GM10266 (cell line): ENCODE results near the gene HS6ST1.

Experiments used
- DNase-seq: peaks from one replicate; pipeline ENCODE4 v3.0.0; 2012; ENCODE audit errors: extremely low spot score
- TF ChIP-seq, protein P1 (sequence below): IDR thresholded peaks from 2 replicates; pipeline ENCODE4 v1.5.1; 2012; ENCODE audit warnings: mild to moderate bottlenecking, low read depth; ENCODE audit not compliant: control insufficient read depth, insufficient read depth; ENCODE audit errors: missing control alignments

HS6ST1 gene

DNA sequence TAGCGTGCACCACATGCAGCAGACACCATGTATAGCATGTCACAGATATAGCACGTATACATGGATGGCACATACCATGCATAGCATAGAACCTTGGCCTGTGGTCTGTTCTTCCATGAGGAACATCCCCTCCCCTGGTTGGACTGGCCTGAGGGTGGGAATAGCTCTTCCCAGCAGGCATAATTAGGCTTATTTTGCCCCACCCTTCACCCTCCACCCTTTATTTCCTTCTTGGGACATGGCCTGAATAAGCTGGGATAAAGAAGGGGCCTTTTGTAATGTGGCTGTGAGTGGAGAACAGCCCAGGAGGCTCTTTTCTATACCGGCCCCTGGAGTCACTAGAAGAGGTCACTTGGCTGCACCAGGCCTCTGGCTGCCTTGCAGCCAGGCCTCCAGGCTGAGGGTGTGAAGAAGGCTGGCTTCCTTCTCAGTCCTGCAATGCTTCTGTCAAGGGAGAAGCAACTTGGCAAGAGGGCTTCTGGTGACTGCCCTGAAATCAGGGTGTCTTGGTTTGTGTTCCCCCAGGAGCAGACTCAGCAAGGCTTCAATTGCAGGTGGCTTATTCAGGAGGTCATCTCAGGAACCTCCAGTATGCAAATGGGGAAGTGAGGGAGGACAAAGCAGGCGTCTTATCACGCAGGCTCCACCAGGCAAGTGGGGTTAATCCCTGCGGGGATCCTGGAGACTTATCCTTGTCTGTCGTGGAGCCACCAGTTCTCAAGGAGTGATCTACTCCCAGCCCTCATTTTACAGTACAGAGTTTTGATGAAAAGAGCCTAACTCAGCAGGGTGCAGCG is 68.2 kb downstream of the HS6ST1 start:
- TF ChIP-seq, protein P1, sequence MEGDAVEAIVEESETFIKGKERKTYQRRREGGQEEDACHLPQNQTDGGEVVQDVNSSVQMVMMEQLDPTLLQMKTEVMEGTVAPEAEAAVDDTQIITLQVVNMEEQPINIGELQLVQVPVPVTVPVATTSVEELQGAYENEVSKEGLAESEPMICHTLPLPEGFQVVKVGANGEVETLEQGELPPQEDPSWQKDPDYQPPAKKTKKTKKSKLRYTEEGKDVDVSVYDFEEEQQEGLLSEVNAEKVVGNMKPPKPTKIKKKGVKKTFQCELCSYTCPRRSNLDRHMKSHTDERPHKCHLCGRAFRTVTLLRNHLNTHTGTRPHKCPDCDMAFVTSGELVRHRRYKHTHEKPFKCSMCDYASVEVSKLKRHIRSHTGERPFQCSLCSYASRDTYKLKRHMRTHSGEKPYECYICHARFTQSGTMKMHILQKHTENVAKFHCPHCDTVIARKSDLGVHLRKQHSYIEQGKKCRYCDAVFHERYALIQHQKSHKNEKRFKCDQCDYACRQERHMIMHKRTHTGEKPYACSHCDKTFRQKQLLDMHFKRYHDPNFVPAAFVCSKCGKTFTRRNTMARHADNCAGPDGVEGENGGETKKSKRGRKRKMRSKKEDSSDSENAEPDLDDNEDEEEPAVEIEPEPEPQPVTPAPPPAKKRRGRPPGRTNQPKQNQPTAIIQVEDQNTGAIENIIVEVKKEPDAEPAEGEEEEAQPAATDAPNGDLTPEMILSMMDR, result no peak
- no peak for DNase-seq

DNA sequence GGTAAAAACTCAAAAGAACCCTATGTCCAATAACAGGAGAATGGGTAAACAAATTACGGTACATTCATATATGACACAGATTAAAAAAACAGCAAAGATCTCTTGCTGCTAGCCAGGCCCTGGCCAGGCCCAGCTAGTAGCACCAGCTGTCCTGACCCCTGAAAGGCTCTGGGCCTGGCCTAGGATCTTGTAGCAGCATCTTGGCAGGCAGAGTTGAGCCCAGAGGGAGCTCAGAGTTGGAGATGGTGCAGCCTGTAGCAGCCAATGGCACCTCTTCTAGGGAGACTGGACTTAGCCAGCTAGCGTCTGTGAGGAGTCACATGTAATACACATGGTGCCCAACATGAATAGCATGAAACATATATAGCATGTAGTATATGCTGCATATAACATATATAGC is 69.1 kb downstream of the HS6ST1 start:
- no peak for DNase-seq

DNA sequence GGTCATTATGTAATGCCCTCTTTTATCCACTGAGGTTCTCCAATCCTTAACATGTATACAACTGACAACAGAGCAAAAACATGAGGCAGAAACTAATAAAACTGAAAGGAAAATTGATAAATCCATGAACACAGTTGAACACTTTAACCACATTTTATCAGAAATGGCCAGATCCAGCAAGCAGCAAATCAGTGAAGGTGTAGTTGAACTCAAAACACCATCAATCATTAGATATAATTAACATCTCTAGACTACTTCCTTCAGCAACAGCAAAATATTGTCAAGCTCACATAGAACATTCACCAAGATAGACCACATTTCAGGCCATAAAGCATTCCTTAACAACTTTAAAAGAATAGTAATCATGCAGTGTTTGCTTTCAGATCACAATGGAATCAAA is 72.9 kb downstream of the HS6ST1 start:
- DNase-seq, result no peak
- TF ChIP-seq, protein P1, result no peak

More for the DNA sequence above, 69.1 kb downstream of the HS6ST1 start:
- TF ChIP-seq, protein P1, result no peak

DNA sequence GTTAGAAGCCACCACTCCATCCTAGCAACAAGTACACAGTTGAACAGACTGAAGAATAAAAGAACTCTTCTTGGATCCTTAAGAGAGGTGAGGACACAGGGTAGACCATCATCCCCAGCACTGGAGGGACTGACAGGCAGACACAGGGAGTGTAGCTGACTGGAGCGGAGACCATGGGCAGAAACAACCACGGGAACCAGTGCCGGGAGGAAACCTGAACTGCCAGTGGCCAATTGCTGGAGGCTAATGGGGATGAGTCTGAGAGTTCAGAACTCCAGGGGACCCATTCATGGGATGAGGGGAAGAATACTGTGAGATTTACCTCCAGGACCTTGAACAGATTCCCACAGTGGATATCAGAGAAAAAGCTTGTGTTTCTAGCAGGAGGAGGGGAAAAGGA is 76.8 kb downstream of the HS6ST1 start:
- TF ChIP-seq, protein P1, result no peak
- no peak for DNase-seq

- TF ChIP-seq, protein P1, result no peak
Measured at GRCh38 chr2:128237911-128238697, 80.6 kb downstream of the HS6ST1 start.

GRCh38 chr2:128237081-128237534 is 81.6 kb downstream of the HS6ST1 start:
- TF ChIP-seq, protein P1, result no peak
- DNase-seq, result no peak

More at GRCh38 chr2:128237911-128238697, 80.6 kb downstream of the HS6ST1 start:
- DNase-seq, result no peak

GRCh38 chr2:128236491-128237035 is 82.1 kb downstream of the HS6ST1 start:
- TF ChIP-seq, protein P1, result no peak
- DNase-seq, result no peak
